ENCODE measurements around the gene SPACA9. TPM values are rescaled to one million over a fixed set of nuclear protein-coding genes. Genes with fewer than 3 reads are reported as not detected.

The SPACA9 gene
- total RNA-seq, 1 donor from 2014 or later: 6.9 TPM

- no peak for DNase-seq (ENCODE audit: low read depth)
- Histone ChIP-seq H3K36me3 (ENCODE audit: control insufficient read depth, insufficient read depth, low read length) (no peaks in the 10 kb centered on the region), H3K27me3 (ENCODE audit: control insufficient read depth, insufficient read depth, low read length) (no peaks in the 10 kb centered on the region), H3K4me3 (ENCODE audit: low read depth, low read length) (no peak overlapping the region)
- TF ChIP-seq CTCF (IDR thresholded peaks at IDR 0.05; ENCODE audit: insufficient read depth, low read length, poor library complexity, severe bottlenecking): no peak
These were observed 29.5 kb upstream of the SPACA9 start for GRCh38 chr9:132849185-132849706.

GRCh38 chr9:132853482-132853881 is 25.2 kb upstream of the SPACA9 start:
- no peak for TF ChIP-seq CTCF (IDR thresholded peaks at IDR 0.05; ENCODE audit: insufficient read depth, low read length, poor library complexity, severe bottlenecking)
- no peak for DNase-seq (ENCODE audit: low read depth)
- Histone ChIP-seq H3K27me3 (ENCODE audit: control insufficient read depth, insufficient read depth, low read length) (peaks cover 5% of the 10 kb centered on the region), H3K4me3 (ENCODE audit: low read depth, low read length) (no peak overlapping the region), H3K36me3 (ENCODE audit: control insufficient read depth, insufficient read depth, low read length) (no peaks in the 10 kb centered on the region)

GRCh38 chr9:132854832-132855231 is 23.9 kb upstream of the SPACA9 start:
- no peaks in the 10 kb centered on the region for H3K36me3 ChIP-seq (ENCODE audit: control insufficient read depth, insufficient read depth, low read length)
- DNase-seq (ENCODE audit: low read depth): no peak
- peaks cover 5% of the 10 kb centered on the region for H3K27me3 ChIP-seq (ENCODE audit: control insufficient read depth, insufficient read depth, low read length)
- no peak overlapping the region for H3K4me3 ChIP-seq (ENCODE audit: low read depth, low read length)
- no peak for TF ChIP-seq CTCF (IDR thresholded peaks at IDR 0.05; ENCODE audit: insufficient read depth, low read length, poor library complexity, severe bottlenecking)

GRCh38 chr9:132855904-132856303 is 22.8 kb upstream of the SPACA9 start:
- Histone ChIP-seq H3K36me3 (ENCODE audit: control insufficient read depth, insufficient read depth, low read length) (no peaks in the 10 kb centered on the region), H3K4me3 (ENCODE audit: low read depth, low read length) (no peak overlapping the region), H3K27me3 (ENCODE audit: control insufficient read depth, insufficient read depth, low read length) (peaks cover 5% of the 10 kb centered on the region)
- TF ChIP-seq CTCF (IDR thresholded peaks at IDR 0.05; ENCODE audit: insufficient read depth, low read length, poor library complexity, severe bottlenecking): no peak
- no peak for DNase-seq (ENCODE audit: low read depth)

GRCh38 chr9:132857031-132857430 is 21.7 kb upstream of the SPACA9 start:
- H3K36me3 ChIP-seq (ENCODE audit: control insufficient read depth, insufficient read depth, low read length): no peaks in the 10 kb centered on the region
- peaks cover 5% of the 10 kb centered on the region for H3K27me3 ChIP-seq (ENCODE audit: control insufficient read depth, insufficient read depth, low read length)
- no peak for DNase-seq (ENCODE audit: low read depth)
- TF ChIP-seq CTCF (IDR thresholded peaks at IDR 0.05; ENCODE audit: insufficient read depth, low read length, poor library complexity, severe bottlenecking): no peak
- H3K4me3 ChIP-seq (ENCODE audit: low read depth, low read length): no peak overlapping the region

- TF ChIP-seq CTCF (IDR thresholded peaks at IDR 0.05; ENCODE audit: insufficient read depth, low read length, poor library complexity, severe bottlenecking): no peak
- H3K27me3 ChIP-seq (ENCODE audit: control insufficient read depth, insufficient read depth, low read length): peaks cover 5% of the 10 kb centered on the region
- H3K4me3 ChIP-seq (ENCODE audit: low read depth, low read length): no peak overlapping the region
- H3K36me3 ChIP-seq (ENCODE audit: control insufficient read depth, insufficient read depth, low read length): no peaks in the 10 kb centered on the region
- no peak for DNase-seq (ENCODE audit: low read depth)
These were observed 20.9 kb upstream of the SPACA9 start for GRCh38 chr9:132857616-132858342.

Data from kidney epithelial cell (primary cell).